K562 (cell line): ENCODE measurements around the gene SCAPER. TPM values are rescaled to one million over a fixed set of nuclear protein-coding genes. Genes with fewer than 3 reads are reported as not detected.

Source experiments
- ATAC-seq: fragments of 200-7000 bp; cut with Tn5 transposase; 3 replicates; pipeline ENCODE4 v1.9.1; 2020; ENCODE audit warnings: moderate library complexity
- BruUV-seq: library from RNA; stranded (reverse); fragments of 400-500 nt; replicated peaks from 2 replicates; lab custom pipeline; 2021; lab: Mats Ljungman, UMichigan
- CTCF ChIA-PET: fragments of 300-600 bp; formaldehyde crosslinking; extraction: SDS; loops from one replicate; lab custom pipeline; 2021; ENCODE audit warnings: low intra/inter-chr PET ratio; lab: Yijun Ruan, JAX
- POLR2A ChIA-PET: fragments of 300-600, 350-650 bp; sonication (Branson Sonifier 250); formaldehyde crosslinking; extraction: SDS; loops from one replicate; lab custom pipeline; 2021; ENCODE audit warnings: antibody characterized with exemption, inconsistent platforms; lab: Yijun Ruan, JAX
- DNase-seq, 4 experiments: peaks; one replicate each; pipeline versions ENCODE4 v3.0.0 to v3.0.0-alpha.2; 2011 to 2018; ENCODE audit warnings: low spot score in 3 of 4, mixed read lengths in 3 of 4; ENCODE audit errors: extremely low read depth in 1 of 4
- FAIRE-seq: peaks from 2 replicates; lab custom pipeline; 2011; peaks lifted over from hg19 to GRCh38; lab: Jason Lieb, UNC
- H2AFZ ChIP-seq: 2 replicates; pipeline ENCODE4 v1.6.0; 2011; ENCODE audit warnings: low read depth, low read length, control low read depth, inconsistent platforms
- H3K27ac ChIP-seq: fragments of 200-600 bp; 3 replicates; pipeline ENCODE4 v1.8.0; 2011; ENCODE audit warnings: low read depth, mild to moderate bottlenecking, control low read depth, inconsistent platforms, low read length, moderate library complexity, mixed read lengths; ENCODE audit errors: extremely low read depth
- H3K27me3 ChIP-seq, 2 experiments: fragments of 300-600 bp in 1 of 2; 2 replicates in 1 of 2; 3 replicates in 1 of 2; pipeline versions ENCODE4 v1.6.0 to v1.8.0; 2011; ENCODE audit warnings: inconsistent platforms in 2 of 2, low read length in 2 of 2, mild to moderate bottlenecking in 1 of 2, mixed read lengths in 1 of 2, moderate library complexity in 1 of 2; ENCODE audit not compliant: control insufficient read depth in 2 of 2, insufficient read depth in 2 of 2
- H3K36me3 ChIP-seq: fragments of 300-600 bp; 3 replicates; pipeline ENCODE4 v1.8.0; 2011; ENCODE audit warnings: mild to moderate bottlenecking, low read length, inconsistent platforms; ENCODE audit not compliant: control insufficient read depth, insufficient read depth
- H3K4me1 ChIP-seq, 2 experiments: fragments of 200-600 bp in 1 of 2; replicated peaks in 1 of 2; 2 replicates in 1 of 2; 3 replicates in 1 of 2; pipeline versions ENCODE4 v1.5.1 to v1.8.0; 2011; ENCODE audit warnings: inconsistent platforms in 2 of 2, low read length in 2 of 2, mild to moderate bottlenecking in 1 of 2, mixed read lengths in 1 of 2, moderate library complexity in 1 of 2; ENCODE audit not compliant: control insufficient read depth in 2 of 2, insufficient read depth in 2 of 2
- H3K4me2 ChIP-seq: 2 replicates; pipeline ENCODE4 v1.6.1; 2011; ENCODE audit warnings: low read length, control low read depth, inconsistent platforms, mixed read lengths; ENCODE audit not compliant: insufficient read depth
- H3K4me3 ChIP-seq: fragments of 200-600 bp; sonication (generic), shearing (Covaris generic); 2 replicates; pipeline ENCODE4 v1.5.1; 2016; ENCODE audit warnings: control low read depth, inconsistent platforms
- H3K79me2 ChIP-seq: fragments of 200-600 bp; 3 replicates; pipeline ENCODE4 v1.8.0; 2011; ENCODE audit warnings: low read length, inconsistent platforms; ENCODE audit not compliant: control insufficient read depth, insufficient read depth
- H3K9ac ChIP-seq, 2 experiments: 2 replicates each; pipeline versions ENCODE4 v1.6.0 to v1.6.1; 2011; ENCODE audit warnings: low read depth in 2 of 2, low read length in 2 of 2, control low read depth in 1 of 2, inconsistent platforms in 1 of 2, mild to moderate bottlenecking in 1 of 2, mixed read lengths in 1 of 2; ENCODE audit not compliant: insufficient read depth in 1 of 2
- H3K9me1 ChIP-seq: one replicate; pipeline ENCODE4 v1.6.0; 2011; ENCODE audit warnings: inconsistent platforms, mild to moderate bottlenecking, low read length, moderate library complexity; ENCODE audit not compliant: control insufficient read depth, insufficient read depth
- H3K9me3 ChIP-seq: replicated peaks from 2 replicates; pipeline ENCODE4 v1.5.1; 2011; ENCODE audit warnings: low read depth, low read length, inconsistent platforms; ENCODE audit not compliant: control insufficient read depth, insufficient read depth
- H4K20me1 ChIP-seq: replicated peaks from 2 replicates; pipeline ENCODE4 v1.6.1; 2011; ENCODE audit warnings: low read length, inconsistent platforms, mixed read lengths; ENCODE audit not compliant: control insufficient read depth, insufficient read depth
- ERF ChIP-seq: fragments of 450-650 bp; formaldehyde crosslinking; IDR thresholded peaks from 2 replicates; pipeline ENCODE4 v1.4.0; 2020; ENCODE audit warnings: mild to moderate bottlenecking, mixed read lengths
- NR2C1 ChIP-seq, 2 experiments: fragments of 450-650 bp; IDR thresholded peaks; 2 replicates each; pipeline ENCODE4 v1.6.1; 2017; ENCODE audit warnings: mild to moderate bottlenecking in 2 of 2, antibody characterized with exemption in 1 of 2, inconsistent platforms in 1 of 2, missing compliant biosample characterization in 1 of 2, missing genetic modification characterization in 1 of 2
- POLR2G ChIP-seq: fragments of 200-400 bp; formaldehyde crosslinking; IDR thresholded peaks from 2 replicates; pipeline ENCODE4 v1.6.1; 2017; ENCODE audit warnings: low read depth, mild to moderate bottlenecking, antibody characterized with exemption, low read length, moderate library complexity
- RBM22 ChIP-seq: fragments of 200-400 bp; formaldehyde crosslinking; IDR thresholded peaks from 2 replicates; pipeline ENCODE4 v1.6.1; 2018; ENCODE audit warnings: low read length, low read depth; ENCODE audit not compliant: poor library complexity, severe bottlenecking
- RNF219 ChIP-seq: fragments of 250-450 bp; sonication (Bioruptor Pico); IDR thresholded peaks from 2 replicates; pipeline ENCODE4 v1.5.0; 2022; ENCODE audit warnings: mild to moderate bottlenecking
- ZBTB33 ChIP-seq: sonication (generic); formaldehyde crosslinking; IDR thresholded peaks from 2 replicates; pipeline ENCODE4 v1.8.1; 2023; ENCODE audit warnings: mild to moderate bottlenecking, missing genetic modification reagents
- ZBTB49 ChIP-seq: sonication (generic); formaldehyde crosslinking; IDR thresholded peaks from 2 replicates; pipeline ENCODE4 v1.8.0; 2022; ENCODE audit warnings: missing genetic modification reagents, mild to moderate bottlenecking, borderline replicate concordance
- ZNF655 ChIP-seq: fragments of 250-450 bp; sonication (Bioruptor Pico); IDR thresholded peaks from 2 replicates; pipeline ENCODE4 v1.5.0; 2021
- ZNF668 ChIP-seq: fragments of 250-450 bp; sonication (Bioruptor Pico); IDR thresholded peaks from 2 replicates; pipeline ENCODE4 v1.8.0; 2022; ENCODE audit warnings: mild to moderate bottlenecking, inconsistent platforms
- WGBS: fragments of 100-300 bp; shearing (Covaris generic); methylation state at CpG from one replicate; pipeline ENCODE4 v1.1.6; 2016; ENCODE audit warnings: low coverage, mixed read lengths; ENCODE audit not compliant: insufficient coverage; ENCODE audit errors: missing lambda C conversion rate; 5-methylcytosine and 5-hydroxymethylcytosine counted together
- in situ Hi-C: fragments of 300-500 bp; cut with MboI; formaldehyde crosslinking; loops from 4 replicates; pipeline ENCODE4 v1.15.0; 2018; ENCODE audit warnings: inconsistent platforms, mixed read lengths
- intact Hi-C: fragments of 100-400 bp; cut with micrococcal nuclease; formaldehyde crosslinking; loops from 2 replicates; pipeline ENCODE4 v1.14.2; 2022
- polyA plus RNA-seq, 8 experiments: library from polyadenylated mRNA; depleted of rRNA in 4 of 8; stranded (reverse) in 5 of 8; unstranded in 3 of 8; fragments of >200 nt; fragmentation: Nextera tagmentation in 2 of 8; fragmentation: Illumina TruSeq in 1 of 8; extraction: Ambion mirVana in 2 of 8; extraction: Trizol in 1 of 8; gene quantifications; 2 replicates each; pipeline versions ENCODE4 v1.2.1 to v1.2.3, GENCODE V29; 2011 to 2014; ENCODE audit warnings: inconsistent platforms in 1 of 8, missing spikeins in 1 of 8
- total RNA-seq, 7 experiments: library from RNA; depleted of rRNA in 6 of 7; stranded (reverse); fragments of >200 nt in 6 of 7; fragmentation: Illumina TruSeq in 2 of 7; extraction: Trizol in 2 of 7; gene quantifications; 2 replicates each; pipeline versions ENCODE4 v1.2.1 to v1.2.3, GENCODE V29; 2011 to 2021; ENCODE audit warnings: low replicate concordance in 1 of 7

SCAPER gene
- total and polyA plus RNA-seq, 9 of the 15 experiments (the other 6 are each of a cell fraction or from before 2014, with no cell fraction given), result 1.3 to 5.7 (median 3.2) TPM

- DNase-seq (no peak), FAIRE-seq (no peak), ATAC-seq (no peak)
- Histone ChIP-seq H3K36me3 (peaks cover 51% of the 10 kb centered on the region), H3K4me1 (peaks cover 0 to 43% of the 10 kb centered on the region in 2 experiments; a peak in 3 of 5 replicates), H4K20me1 (0 out of 2 replicates have a peak, but pooled peaks cover 6% of the 10 kb centered on the region), H2AFZ (no peak overlapping the region), H3K9me3 (no peaks in the 10 kb centered on the region; the same call in 1 of the 2 replicates), H3K4me2 (no peak overlapping the region), H3K27me3 (no peaks in the 10 kb centered on the region), H3K9me1 (no peaks in the 10 kb centered on the region), H3K9ac (no peak overlapping the region), H3K79me2 (peaks cover 42% of the 10 kb centered on the region), H3K4me3 (no peak overlapping the region), H3K27ac (no peak overlapping the region)
- ChIA-PET CTCF (no interaction called here), POLR2A (interaction anchor here (0.5 to 1.2 kb wide), 2 partner anchors 12 to 133 kb away, joined by 3 to 4 read pairs; no protein-coding TSS in a partner anchor)
- in situ Hi-C loops, result no loop called here
- no TSS peak for BruUV-seq
- intact Hi-C loops, result no loop called here
- no peak for TF ChIP-seq ZBTB33
- peak; percentile 40; the same call in 1 of the 2 replicates for TF ChIP-seq POLR2G
- no peak for TF ChIP-seq ZNF655 (CRISPR knock-in tag)
- TF ChIP-seq ZBTB49 (CRISPR knock-in tag), result no peak
- no peak for TF ChIP-seq RBM22
- no peak for TF ChIP-seq NR2C1 (IDR thresholded peaks at IDR 0.05)
- TF ChIP-seq NR2C1 (tag; IDR thresholded peaks at IDR 0.05), result no peak
- no peak for TF ChIP-seq RNF219 (CRISPR knock-in tag)
- no peak for TF ChIP-seq ZNF668 (CRISPR knock-in tag)
- TF ChIP-seq ERF (CRISPR knock-in tag), result no peak
- WGBS, result 98% methylated on average over 12 of the region's 42 CpGs
Observed at GRCh38 chr15:76341366-76342057, 563.6 kb downstream of the SCAPER start.
